SK-N-SH (cell line): ENCODE results near the gene LARP6. TPM values are rescaled to one million over a fixed set of nuclear protein-coding genes. Genes with fewer than 3 reads are reported as not detected.
"Not testable (repeated sequence)": the region's sequence is repeated elsewhere in the genome, so short reads cannot be mapped to it uniquely, and the experiment has no call there.

Source experiments
- CTCF ChIA-PET: fragments of 300-600, 350-600 bp; formaldehyde crosslinking; extraction: SDS; loops from one replicate; lab custom pipeline; 2021; lab: Yijun Ruan, JAX
- POLR2A ChIA-PET: fragments of 350-600 bp; sonication (Branson Sonifier 250); formaldehyde crosslinking; extraction: SDS; loops from one replicate; lab custom pipeline; 2020; ENCODE audit warnings: antibody characterized with exemption, inconsistent platforms; lab: Yijun Ruan, JAX
- DNase-seq: peaks from one replicate; pipeline ENCODE4 v3.0.0; 2012
- H2AFZ ChIP-seq: fragments of 200-600 bp; sonication (generic); 2 replicates; pipeline ENCODE4 v1.8.1; 2016; ENCODE audit warnings: antibody characterized with exemption, mild to moderate bottlenecking, low read depth
- H3F3A ChIP-seq: fragments of 200-600 bp; sonication (generic); replicated peaks from 2 replicates; pipeline ENCODE3; 2016; ENCODE audit warnings: antibody characterized with exemption, mild to moderate bottlenecking; ENCODE audit not compliant: insufficient read depth
- H3K27ac ChIP-seq, 2 experiments: fragments of 200-500 bp in 1 of 2; fragments of 200-600 bp in 1 of 2; sonication (Bioruptor generic) in 1 of 2; sonication (generic), shearing (Covaris generic) in 1 of 2; 2 replicates each; pipeline versions ENCODE4 v1.5.1 to v1.6.1; 2014 to 2016; ENCODE audit warnings: low read depth in 2 of 2, inconsistent platforms in 1 of 2, low read length in 1 of 2, mild to moderate bottlenecking in 1 of 2, mixed read lengths in 1 of 2
- H3K27me3 ChIP-seq: fragments of 200-600 bp; sonication (generic), shearing (Covaris generic); 2 replicates; pipeline ENCODE4 v1.6.1; 2016; ENCODE audit warnings: mixed run types; ENCODE audit not compliant: insufficient read depth
- H3K36me3 ChIP-seq, 2 experiments: fragments of 200-500 bp in 1 of 2; fragments of 200-600 bp in 1 of 2; sonication (Bioruptor generic) in 1 of 2; sonication (generic) in 1 of 2; replicated peaks in 1 of 2; 2 replicates each; pipeline versions ENCODE3 to v1.5.1; 2014 to 2016; ENCODE audit warnings: low read length in 1 of 2, mild to moderate bottlenecking in 1 of 2; ENCODE audit not compliant: insufficient read depth in 2 of 2, control insufficient read depth in 1 of 2
- H3K4me1 ChIP-seq, 2 experiments: fragments of 200-500 bp in 1 of 2; fragments of 200-600 bp in 1 of 2; sonication (Bioruptor generic) in 1 of 2; sonication (generic), shearing (Covaris generic) in 1 of 2; 2 replicates each; pipeline versions ENCODE4 v1.5.1 to v1.6.1; 2014 to 2016; ENCODE audit warnings: low read depth in 1 of 2, low read length in 1 of 2, mixed run types in 1 of 2; ENCODE audit not compliant: insufficient read depth in 2 of 2, control insufficient read depth in 1 of 2
- H3K4me2 ChIP-seq: fragments of 200-600 bp; sonication (generic), shearing (Covaris generic); 2 replicates; pipeline ENCODE4 v1.6.1; 2017; ENCODE audit warnings: mixed run types
- H3K4me3 ChIP-seq, 2 experiments: fragments of 200-500 bp in 1 of 2; fragments of 200-600 bp in 1 of 2; sonication (Bioruptor generic) in 1 of 2; sonication (generic), shearing (Covaris generic) in 1 of 2; 2 replicates each; pipeline versions ENCODE4 v1.5.1 to v1.8.1; 2014 to 2016; ENCODE audit warnings: low read depth in 2 of 2, inconsistent platforms in 1 of 2, low read length in 1 of 2, mild to moderate bottlenecking in 1 of 2, mixed read lengths in 1 of 2, moderate library complexity in 1 of 2
- H3K79me2 ChIP-seq: fragments of 200-600 bp; sonication (generic); 2 replicates; pipeline ENCODE4 v1.8.1; 2017; ENCODE audit warnings: mild to moderate bottlenecking; ENCODE audit not compliant: insufficient read depth
- H3K9ac ChIP-seq: fragments of 200-600 bp; sonication (generic); 2 replicates; pipeline ENCODE4 v1.6.1; 2017; ENCODE audit warnings: mixed run types
- H3K9me2 ChIP-seq: fragments of 200-600 bp; sonication (generic); 2 replicates; pipeline ENCODE4 v1.6.1; 2017; ENCODE audit warnings: mixed run types
- H3K9me3 ChIP-seq: fragments of 200-600 bp; sonication (generic); 2 replicates; pipeline ENCODE4 v1.6.1; 2017; ENCODE audit warnings: mixed run types, mild to moderate bottlenecking, moderate library complexity
- H4K20me1 ChIP-seq: fragments of 200-600 bp; sonication (generic); 2 replicates; pipeline ENCODE4 v1.6.1; 2017; ENCODE audit warnings: mild to moderate bottlenecking, mixed run types; ENCODE audit not compliant: insufficient read depth
- FOSL2 ChIP-seq: IDR thresholded peaks from 2 replicates; pipeline ENCODE4 v1.4.0; 2012; ENCODE audit warnings: low read depth, mild to moderate bottlenecking, moderate library complexity, borderline replicate concordance
- GABPA ChIP-seq: IDR thresholded peaks from 2 replicates; pipeline ENCODE4 v1.4.0; 2012; ENCODE audit warnings: low read depth, mild to moderate bottlenecking
- MEF2A ChIP-seq: IDR thresholded peaks from 2 replicates; pipeline ENCODE4 v1.4.0; 2012; ENCODE audit warnings: low read depth, borderline replicate concordance
- NFIC ChIP-seq: IDR thresholded peaks from 2 replicates; pipeline ENCODE4 v1.4.0; 2012; ENCODE audit warnings: borderline replicate concordance
- TAF1 ChIP-seq: IDR thresholded peaks from 2 replicates; pipeline ENCODE4 v1.6.1; 2012; ENCODE audit warnings: low read depth, mild to moderate bottlenecking, low read length, moderate library complexity, borderline replicate concordance
- TCF12 ChIP-seq: IDR thresholded peaks from 2 replicates; pipeline ENCODE4 v1.4.0; 2012
- WGBS: methylation state at CpG from one replicate; pipeline ENCODE4 v1.1.6; 2017; ENCODE audit warnings: low lambda C conversion rate; 5-methylcytosine and 5-hydroxymethylcytosine counted together
- polyA plus RNA-seq, 3 experiments: library from polyadenylated mRNA; depleted of rRNA; stranded (reverse); fragments of >200 nt; gene quantifications; 2 replicates each; pipeline ENCODE4 v1.2.3, GENCODE V29; 2012
- TF ChIP-seq, protein P1 (sequence below): fragments of 150-350 bp; IDR thresholded peaks from 2 replicates; pipeline ENCODE4 v1.6.1; 2017; ENCODE audit warnings: antibody characterized with exemption, low read length, low read depth, borderline replicate concordance
- TF ChIP-seq, protein P2 (sequence below): IDR thresholded peaks from 2 replicates; pipeline ENCODE4 v1.4.0; 2012; ENCODE audit warnings: low read depth

Gene LARP6
- polyA plus RNA-seq, 1 of the 3 experiments (the other 2 are of a cell fraction), result 236 TPM

DNA sequence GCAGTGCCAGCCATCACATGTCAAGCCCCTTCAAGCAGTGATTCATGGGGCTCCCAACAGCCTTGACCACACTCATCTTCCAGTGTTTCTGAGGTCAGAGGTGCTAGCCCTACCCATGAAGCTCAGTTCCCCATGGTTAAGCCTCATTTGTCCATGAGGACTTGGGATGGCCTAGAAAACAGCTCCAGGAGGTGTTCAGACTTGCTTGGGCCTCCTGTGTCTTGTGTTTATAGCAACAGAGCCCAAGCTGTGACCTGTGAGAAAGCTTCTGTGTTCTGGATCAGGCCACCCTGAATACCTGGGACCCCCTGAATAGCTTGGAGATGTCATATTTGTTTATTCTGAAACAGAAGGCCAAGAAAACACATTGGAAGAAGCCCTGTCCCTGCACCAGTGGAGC lies 36.7 kb downstream of the LARP6 start:
- POLR2A ChIA-PET, result no interaction called here
- Histone ChIP-seq H2AFZ (peak overlapping the region; percentile 13; the same call in 1 of the 2 replicates), H3K9me2 (no peaks in the 10 kb centered on the region), H3K27ac (no peak overlapping the region), H3K9me3 (0 out of 2 replicates have a peak, but pooled peaks cover 7% of the 10 kb centered on the region), H3F3A (peaks cover 3% of the 10 kb centered on the region), H3K4me2 (no peak overlapping the region), H3K9ac (no peak overlapping the region)
- DNase-seq, result no peak
- no peak for TF ChIP-seq GABPA
- TF ChIP-seq NFIC, result no peak
- TF ChIP-seq, all 33 proteins: peak for 0
- Histone ChIP-seq H3K79me2 (no peaks in the 10 kb centered on the region), H3K27me3 (no peaks in the 10 kb centered on the region), H4K20me1 (no peaks in the 10 kb centered on the region), H3K36me3 (no peaks in the 10 kb centered on the region), H3K4me1 (no peaks in the 10 kb centered on the region), H3K4me3 (no peak overlapping the region)
- CTCF ChIA-PET, result interaction anchor here (1.0 to 1.1 kb wide), 4 partner anchors 17 to 95 kb away, joined by 3 to 4 read pairs (median 3); no protein-coding TSS in a partner anchor

DNA sequence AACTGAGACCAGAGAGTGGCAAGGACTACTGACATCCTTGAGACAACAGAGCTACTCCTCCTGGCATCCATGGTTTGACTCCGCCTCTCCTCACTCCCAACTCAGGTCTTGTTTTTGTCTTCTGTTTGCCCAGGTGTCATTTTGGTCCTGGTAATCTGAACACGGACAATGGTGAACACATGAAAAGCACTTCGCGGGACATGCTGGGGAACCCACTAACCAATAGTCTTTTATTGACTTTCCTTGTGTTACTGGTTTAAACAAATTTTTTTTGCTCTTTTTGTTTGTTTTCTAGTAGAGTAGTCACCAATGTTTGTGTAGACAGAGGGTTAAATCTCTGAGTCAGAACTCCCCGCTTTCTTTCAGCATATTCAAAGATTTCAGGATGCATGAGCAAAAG lies 38.4 kb downstream of the LARP6 start:
- Histone ChIP-seq H4K20me1 (no peaks in the 10 kb centered on the region), H3K4me3 (no peak overlapping the region), H3K36me3 (no peaks in the 10 kb centered on the region), H3K9me2 (no peaks in the 10 kb centered on the region), H3K27ac (no peak overlapping the region), H3K9ac (no peak overlapping the region), H2AFZ (no peak overlapping the region), H3K27me3 (no peaks in the 10 kb centered on the region), H3F3A (peaks cover 3% of the 10 kb centered on the region), H3K9me3 (0 out of 2 replicates have a peak, but pooled peaks cover 7% of the 10 kb centered on the region), H3K4me2 (no peak overlapping the region), H3K79me2 (no peaks in the 10 kb centered on the region), H3K4me1 (peaks cover 0 to 4% of the 10 kb centered on the region in 2 experiments; a peak in 1 of 4 replicates)
- POLR2A ChIA-PET, result no interaction called here
- WGBS, result 74% methylated on average over 5 of the region's 5 CpGs
- CTCF ChIA-PET, result interaction anchor here (2.5 to 6.3 kb wide), 2 partner anchors 8 to 93 kb away, joined by 6 to 57 read pairs; no protein-coding TSS in a partner anchor
- no peak for DNase-seq
- TF ChIP-seq, protein P1, sequence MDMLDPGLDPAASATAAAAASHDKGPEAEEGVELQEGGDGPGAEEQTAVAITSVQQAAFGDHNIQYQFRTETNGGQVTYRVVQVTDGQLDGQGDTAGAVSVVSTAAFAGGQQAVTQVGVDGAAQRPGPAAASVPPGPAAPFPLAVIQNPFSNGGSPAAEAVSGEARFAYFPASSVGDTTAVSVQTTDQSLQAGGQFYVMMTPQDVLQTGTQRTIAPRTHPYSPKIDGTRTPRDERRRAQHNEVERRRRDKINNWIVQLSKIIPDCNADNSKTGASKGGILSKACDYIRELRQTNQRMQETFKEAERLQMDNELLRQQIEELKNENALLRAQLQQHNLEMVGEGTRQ, result no peak
- no peak for TF ChIP-seq TAF1
- no peak for TF ChIP-seq MEF2A
- TF ChIP-seq, protein P2, sequence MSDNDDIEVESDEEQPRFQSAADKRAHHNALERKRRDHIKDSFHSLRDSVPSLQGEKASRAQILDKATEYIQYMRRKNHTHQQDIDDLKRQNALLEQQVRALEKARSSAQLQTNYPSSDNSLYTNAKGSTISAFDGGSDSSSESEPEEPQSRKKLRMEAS, result no peak
- no peak for TF ChIP-seq GABPA
- no peak for TF ChIP-seq FOSL2
- no peak for TF ChIP-seq TCF12

DNA sequence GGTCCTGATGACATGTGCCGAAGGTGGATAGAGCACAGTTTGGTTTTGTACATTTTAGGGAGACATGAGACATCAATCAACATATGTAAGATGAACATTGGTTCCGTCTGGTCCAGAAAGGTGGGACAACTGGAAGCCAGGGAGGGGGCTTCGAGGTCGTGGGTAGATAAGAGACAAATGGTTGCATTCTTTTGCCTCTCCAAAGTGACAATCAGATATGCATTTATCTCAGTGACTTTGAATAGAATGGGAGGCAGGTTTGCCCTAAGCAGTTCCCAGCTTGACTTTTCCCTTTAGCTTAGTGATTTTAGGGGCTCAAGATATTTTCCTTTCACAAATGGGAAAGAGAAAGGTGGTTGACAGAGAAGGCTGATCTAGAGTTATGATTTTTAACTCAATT lies 38.9 kb downstream of the LARP6 start:
- H3K27me3 ChIP-seq, POLR2A ChIA-PET, H2AFZ ChIP-seq, H3K9me3 ChIP-seq, H3K9me2 ChIP-seq, H3K27ac ChIP-seq, H4K20me1 ChIP-seq, H3K4me2 ChIP-seq, H3F3A ChIP-seq, H3K9ac ChIP-seq, DNase-seq, H3K4me3 ChIP-seq, H3K36me3 ChIP-seq, H3K79me2 ChIP-seq, H3K4me1 ChIP-seq: not testable (repeated sequence)
- CTCF ChIA-PET, result interaction anchor here (0.9 to 6.3 kb wide), 3 partner anchors 9 to 135 kb away, joined by 5 to 57 read pairs (median 6); no protein-coding TSS in a partner anchor
- 58% methylated on average over 4 of the region's 4 CpGs for WGBS
